ENCODE results near the gene GFRA1. TPM values are rescaled to one million over a fixed set of nuclear protein-coding genes. Genes with fewer than 3 reads are reported as not detected.

GFRA1 gene
- polyA plus RNA-seq, 4 donors = 24.0 to 104 (median 27.0) TPM

- no peak for DNase-seq (ENCODE audit: low read depth in 4 of 4, low spot score in 3 of 4)
These were observed 71.2 kb downstream of the GFRA1 start for GRCh38 chr10:116201670-116202430.

GRCh38 chr10:116201011-116201410, 72.0 kb downstream of the GFRA1 start:
- no peak for DNase-seq (ENCODE audit: low read depth in 4 of 4, low spot score in 3 of 4)

GRCh38 chr10:116198676-116199035, 74.3 kb downstream of the GFRA1 start:
- no peak for DNase-seq (ENCODE audit: low read depth in 4 of 4, low spot score in 3 of 4)

DNA sequence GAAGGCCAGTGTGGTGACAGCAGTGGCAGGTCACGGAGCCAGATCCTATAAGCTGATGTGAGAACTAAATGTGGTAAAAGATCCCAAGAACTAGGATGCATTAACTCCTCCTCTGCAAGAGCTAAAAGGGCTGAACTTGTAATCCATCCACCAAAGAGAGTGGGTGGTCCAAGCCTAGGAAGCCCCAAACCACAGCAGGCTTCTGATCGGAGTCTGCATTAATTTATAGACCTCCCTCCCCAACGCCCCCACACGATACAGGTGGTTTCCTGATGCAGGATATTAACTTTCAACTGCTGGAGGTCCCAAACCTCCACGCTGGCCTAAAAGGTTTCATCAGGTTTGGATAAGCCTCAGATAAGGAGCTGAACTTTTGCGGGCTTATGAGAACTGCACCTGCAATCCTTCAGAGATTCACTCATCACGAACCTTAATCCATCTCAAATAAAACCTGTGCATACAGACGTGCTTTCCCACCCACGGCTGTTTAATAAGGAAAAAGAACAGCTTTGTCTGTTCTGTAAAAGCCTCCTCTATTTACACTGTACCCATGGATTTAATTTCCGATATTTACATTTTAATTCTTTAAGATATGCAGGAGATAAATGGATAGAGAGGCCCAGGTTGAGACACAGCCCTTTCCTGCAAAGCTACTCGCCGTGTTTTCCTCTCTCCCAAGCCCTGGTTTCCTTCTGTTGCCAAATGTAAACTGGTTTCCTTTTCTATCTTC, 74.9 kb downstream of the GFRA1 start:
- no peak for DNase-seq (ENCODE audit: low read depth in 4 of 4, low spot score in 3 of 4)

- DNase-seq (ENCODE audit: low read depth in 4 of 4, low spot score in 3 of 4) = no peak
These were observed 77.4 kb downstream of the GFRA1 start for GRCh38 chr10:116195583-116195982.

- DNase-seq (ENCODE audit: low read depth in 4 of 4, low spot score in 3 of 4) = no peak
These were observed 78.0 kb downstream of the GFRA1 start for GRCh38 chr10:116195039-116195438.

DNA sequence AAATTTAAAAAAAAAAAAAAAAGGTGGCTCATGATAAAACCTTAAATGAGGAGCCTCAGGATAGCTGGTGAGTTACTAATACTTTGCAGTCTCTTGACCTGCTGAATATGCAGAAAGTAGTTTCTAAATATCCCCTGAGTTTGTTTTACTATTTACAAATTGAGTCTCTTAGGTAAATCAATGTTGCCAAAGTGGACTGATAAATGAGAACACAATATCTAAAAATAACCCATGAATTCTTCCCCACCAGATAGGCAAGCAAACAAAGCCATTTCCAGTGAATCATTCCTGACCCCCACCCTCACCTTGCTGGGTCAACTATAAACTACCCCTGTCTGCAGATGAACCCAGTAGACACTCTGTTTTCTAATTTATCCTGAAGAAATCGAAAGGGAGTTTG, 78.9 kb downstream of the GFRA1 start:
- no peak for DNase-seq (ENCODE audit: low read depth in 4 of 4, low spot score in 3 of 4)

- DNase-seq (ENCODE audit: low read depth in 4 of 4, low spot score in 3 of 4) = no peak
These were observed 82.1 kb downstream of the GFRA1 start for GRCh38 chr10:116190883-116191282.

DNA sequence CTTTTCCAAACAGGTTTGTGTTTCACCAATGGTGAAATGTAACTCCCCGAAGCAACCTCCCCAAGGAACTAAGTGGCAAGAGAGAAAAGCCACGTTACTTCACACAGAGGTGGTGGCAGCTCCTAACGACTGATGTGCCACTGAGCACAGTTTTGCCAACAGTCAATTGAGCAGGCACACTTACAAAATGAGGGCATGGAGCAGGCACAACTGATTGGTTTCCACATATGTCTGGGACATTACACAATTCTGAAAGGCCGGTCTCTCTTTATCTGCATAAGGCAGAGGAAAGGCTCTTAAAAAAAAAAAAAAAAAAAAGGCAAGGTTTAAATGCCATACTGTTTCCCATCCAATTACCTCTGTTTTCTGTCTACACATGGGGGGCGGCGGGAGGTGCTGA, 86.7 kb downstream of the GFRA1 start:
- no peak for DNase-seq (ENCODE audit: low read depth in 4 of 4, low spot score in 3 of 4)

GRCh38 chr10:116185199-116185867, 87.7 kb downstream of the GFRA1 start:
- no peak for DNase-seq (ENCODE audit: low read depth in 4 of 4, low spot score in 3 of 4)

GRCh38 chr10:116184512-116184794, 88.6 kb downstream of the GFRA1 start:
- no peak for DNase-seq (ENCODE audit: low read depth in 4 of 4, low spot score in 3 of 4)

GRCh38 chr10:116183733-116184511, 89.1 kb downstream of the GFRA1 start:
- DNase-seq (ENCODE audit: low read depth in 4 of 4, low spot score in 3 of 4) = peak in 2 of 4 donors; percentile 18 to 36

DNA sequence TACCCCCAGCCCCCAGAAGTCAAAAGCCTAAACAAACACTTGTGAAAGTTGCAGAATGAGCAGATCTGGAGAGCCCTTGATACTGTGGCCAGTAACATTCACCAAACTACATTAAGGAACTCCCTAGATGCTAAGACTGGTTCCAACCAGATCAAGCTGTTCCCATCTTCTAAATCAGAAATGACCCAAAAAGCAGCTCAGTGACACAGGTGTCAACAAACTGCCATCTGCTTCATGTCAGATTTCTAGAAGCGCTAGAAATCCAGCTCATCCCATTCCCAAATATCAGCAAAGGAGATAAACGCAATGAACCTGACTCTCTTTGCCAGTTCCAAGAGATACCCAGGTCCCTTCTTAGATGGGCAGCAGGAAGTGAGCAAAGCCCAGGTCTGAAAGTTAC, 90.6 kb downstream of the GFRA1 start:
- no peak for DNase-seq (ENCODE audit: low read depth in 4 of 4, low spot score in 3 of 4)

DNA sequence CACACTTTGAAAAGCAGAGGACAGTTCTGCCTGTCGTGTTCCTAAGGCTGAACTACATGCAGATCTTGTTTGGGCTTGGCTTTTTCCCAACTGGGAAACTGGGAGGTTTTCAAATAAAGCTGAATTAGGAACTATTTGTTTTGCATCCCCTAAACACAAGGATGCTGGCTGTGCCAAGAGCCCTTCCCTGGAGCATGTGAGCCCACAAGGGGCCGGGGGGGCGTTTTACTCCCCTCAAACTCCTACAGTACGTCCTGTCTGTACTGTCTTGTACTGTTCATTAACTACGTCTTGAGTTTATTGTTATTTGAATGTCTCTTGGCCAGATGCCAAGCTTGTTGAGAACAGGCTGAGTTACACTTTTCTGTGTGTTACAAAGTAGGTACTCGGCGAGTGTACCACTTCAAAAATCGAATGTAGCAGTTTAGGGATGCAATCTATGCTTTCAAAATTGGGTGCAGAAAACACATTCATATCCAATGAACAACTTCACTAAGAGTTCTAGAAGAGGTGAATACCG, 94.9 kb downstream of the GFRA1 start:
- no peak for DNase-seq (ENCODE audit: low read depth in 4 of 4, low spot score in 3 of 4)

DNA sequence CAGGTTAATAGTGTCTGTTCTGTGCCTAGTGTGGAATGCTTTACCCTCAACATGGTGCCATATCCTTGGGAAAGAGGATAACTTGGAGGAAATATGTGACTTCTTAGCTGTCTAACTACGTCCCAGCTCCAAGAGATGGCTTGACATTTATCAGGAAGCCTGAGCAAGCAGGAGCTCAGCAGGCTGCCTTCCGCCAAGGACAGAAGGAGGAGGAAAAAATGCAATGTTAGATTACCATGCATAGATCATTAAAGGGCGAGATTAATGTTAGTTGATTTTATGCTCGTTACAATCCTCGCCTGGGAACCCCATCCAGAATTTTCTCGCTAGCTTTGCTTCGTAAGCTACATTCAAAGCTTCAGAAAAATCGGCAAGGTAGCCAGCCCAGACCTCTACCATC, 97.8 kb downstream of the GFRA1 start:
- no peak for DNase-seq (ENCODE audit: low read depth in 4 of 4, low spot score in 3 of 4)

DNA sequence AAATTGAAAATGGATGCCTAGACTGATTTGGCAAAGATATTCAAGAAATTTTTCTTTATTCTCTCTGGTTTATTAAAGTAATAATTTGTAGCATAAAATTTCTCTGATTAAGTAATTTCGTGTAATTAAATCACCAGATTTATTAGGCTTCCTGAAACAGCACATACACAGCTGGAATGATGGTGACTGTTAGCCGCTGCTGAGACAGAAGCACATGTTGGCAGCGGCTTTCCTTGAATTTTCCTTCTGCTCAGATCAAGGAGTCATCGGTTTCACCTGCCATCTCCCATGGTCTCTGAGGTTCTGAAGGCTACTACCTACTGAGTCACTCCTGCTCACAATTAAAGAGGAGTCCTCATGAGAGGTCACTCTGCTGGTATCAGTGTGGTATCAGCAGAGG, 101.5 kb downstream of the GFRA1 start:
- DNase-seq (ENCODE audit: low read depth in 4 of 4, low spot score in 3 of 4) = no peak

- DNase-seq (ENCODE audit: low read depth in 4 of 4, low spot score in 3 of 4) = no peak
These were observed 102.2 kb downstream of the GFRA1 start for GRCh38 chr10:116170815-116171250.

- no peak for DNase-seq (ENCODE audit: low read depth in 4 of 4, low spot score in 3 of 4)
These were observed 103.1 kb downstream of the GFRA1 start for GRCh38 chr10:116169782-116170445.

DNA sequence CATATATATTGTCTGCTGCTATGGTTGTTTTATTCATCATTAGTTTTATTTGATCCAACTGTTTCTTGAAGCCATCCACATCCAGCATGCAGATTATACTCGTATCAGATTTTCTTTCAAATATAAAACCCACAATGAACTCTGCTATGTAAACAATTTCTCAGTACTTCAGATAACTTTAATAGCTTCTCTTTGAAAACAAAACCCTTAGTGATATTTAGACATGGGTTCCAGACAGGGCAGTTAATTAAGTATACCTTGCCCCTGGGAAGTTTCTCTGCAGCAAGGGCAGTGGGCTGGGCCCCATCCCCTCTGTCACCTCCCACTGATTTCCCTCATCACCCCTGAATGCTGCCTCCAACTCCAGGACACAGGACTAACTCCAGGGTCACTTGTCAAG, 104.3 kb downstream of the GFRA1 start:
- DNase-seq (ENCODE audit: low read depth in 4 of 4, low spot score in 3 of 4) = no peak

- no peak for DNase-seq (ENCODE audit: low read depth in 4 of 4, low spot score in 3 of 4)
These were observed 104.7 kb downstream of the GFRA1 start for GRCh38 chr10:116168329-116168728.
